HepG2 (cell line): ENCODE data around the gene EGFL8. TPM values are rescaled to one million over a fixed set of nuclear protein-coding genes. Genes with fewer than 3 reads are reported as not detected.

Source experiments
- ISL2 ChIP-seq: sonication (generic); formaldehyde crosslinking; IDR thresholded peaks from 2 replicates; pipeline ENCODE4 v1.5.0; 2020; ENCODE audit warnings: missing genetic modification reagents
- ZNF7 ChIP-seq: IDR thresholded peaks from 2 replicates; pipeline ENCODE4 v1.6.1; 2016; ENCODE audit warnings: missing biosample characterization, missing genetic modification reagents
- ZSCAN30 ChIP-seq: sonication (generic); formaldehyde crosslinking; IDR thresholded peaks from 2 replicates; pipeline ENCODE4 v1.5.0; 2020; ENCODE audit warnings: mild to moderate bottlenecking, missing genetic modification reagents
- polyA plus RNA-seq, 8 experiments: library from polyadenylated mRNA; depleted of rRNA in 3 of 8; stranded (reverse) in 7 of 8; unstranded in 1 of 8; fragments of >200 nt; fragmentation: Illumina TruSeq in 4 of 8; extraction: Trizol in 4 of 8; gene quantifications; 2 replicates each; pipeline versions ENCODE4 v1.2.1 to v1.2.3, GENCODE V29; 2011 to 2016; ENCODE audit warnings: low read depth in 4 of 8, missing spikeins in 1 of 8, mixed read lengths in 1 of 8; ENCODE audit not compliant: insufficient read depth in 1 of 8
- total RNA-seq, 5 experiments: library from RNA; depleted of rRNA; stranded (reverse); fragments of >200 nt; fragmentation: Illumina TruSeq; extraction: Trizol; gene quantifications; 2 replicates each; pipeline ENCODE4 v1.2.3, GENCODE V29; 2016; ENCODE audit warnings: low read depth in 1 of 5
- TF ChIP-seq, protein P1 (sequence below), 2 experiments: sonication (generic) in 1 of 2; formaldehyde crosslinking in 1 of 2; IDR thresholded peaks; 2 replicates each; pipeline versions ENCODE4 v1.6.1 to v1.9.0; 2014 to 2022; ENCODE audit warnings: antibody characterized with exemption in 1 of 2, borderline replicate concordance in 1 of 2, inconsistent platforms in 1 of 2, low read depth in 1 of 2, missing genetic modification reagents in 1 of 2
- TF ChIP-seq, protein P2 (sequence below): sonication (generic); formaldehyde crosslinking; IDR thresholded peaks from 2 replicates; pipeline ENCODE4 v1.5.0; 2020; ENCODE audit warnings: mild to moderate bottlenecking, missing genetic modification reagents, borderline replicate concordance

Gene EGFL8
- total and polyA plus RNA-seq, 2 of the 13 experiments (the other 11 are each of a cell fraction or from before 2014, with no cell fraction given): 10.0 to 11.5 TPM

DNA sequence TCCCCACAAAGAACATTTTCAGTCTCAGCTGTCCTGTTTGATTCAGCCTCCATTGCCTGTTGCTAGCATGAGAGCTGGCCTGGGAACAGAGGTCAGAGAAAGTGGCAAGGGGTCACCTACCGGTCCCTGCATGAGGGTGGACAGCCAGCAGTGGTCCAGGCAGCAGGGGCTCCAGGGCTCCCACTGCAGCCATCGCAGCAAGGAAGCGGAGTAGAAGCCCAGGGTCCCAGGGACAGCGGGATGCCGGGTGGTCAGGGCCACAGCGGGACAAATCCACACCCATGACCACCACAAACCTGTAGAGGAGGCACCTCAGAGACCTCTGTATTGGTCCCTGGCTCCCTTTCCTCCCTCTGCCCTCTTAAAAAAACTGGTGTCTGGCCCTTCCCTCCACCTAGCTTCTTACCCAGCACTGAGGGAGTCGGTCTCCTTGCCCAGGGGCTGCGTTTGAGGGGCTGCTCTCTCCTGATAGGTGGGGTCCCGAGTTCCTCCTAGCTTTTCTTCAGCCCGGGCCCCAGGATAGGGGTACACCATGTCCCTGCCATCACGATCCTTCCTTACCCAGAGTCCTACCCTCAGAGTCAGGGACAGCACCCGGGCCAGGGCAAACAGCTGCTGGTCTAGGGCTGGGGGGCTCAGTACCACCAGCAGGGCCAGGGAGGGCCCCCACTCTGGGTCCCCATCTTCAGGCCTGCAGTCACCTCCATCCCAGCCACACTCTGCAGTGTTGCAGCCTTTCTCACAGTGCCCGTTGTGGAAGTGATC is 36.5 kb downstream of the EGFL8 start (continued):
- TF ChIP-seq, protein P1, sequence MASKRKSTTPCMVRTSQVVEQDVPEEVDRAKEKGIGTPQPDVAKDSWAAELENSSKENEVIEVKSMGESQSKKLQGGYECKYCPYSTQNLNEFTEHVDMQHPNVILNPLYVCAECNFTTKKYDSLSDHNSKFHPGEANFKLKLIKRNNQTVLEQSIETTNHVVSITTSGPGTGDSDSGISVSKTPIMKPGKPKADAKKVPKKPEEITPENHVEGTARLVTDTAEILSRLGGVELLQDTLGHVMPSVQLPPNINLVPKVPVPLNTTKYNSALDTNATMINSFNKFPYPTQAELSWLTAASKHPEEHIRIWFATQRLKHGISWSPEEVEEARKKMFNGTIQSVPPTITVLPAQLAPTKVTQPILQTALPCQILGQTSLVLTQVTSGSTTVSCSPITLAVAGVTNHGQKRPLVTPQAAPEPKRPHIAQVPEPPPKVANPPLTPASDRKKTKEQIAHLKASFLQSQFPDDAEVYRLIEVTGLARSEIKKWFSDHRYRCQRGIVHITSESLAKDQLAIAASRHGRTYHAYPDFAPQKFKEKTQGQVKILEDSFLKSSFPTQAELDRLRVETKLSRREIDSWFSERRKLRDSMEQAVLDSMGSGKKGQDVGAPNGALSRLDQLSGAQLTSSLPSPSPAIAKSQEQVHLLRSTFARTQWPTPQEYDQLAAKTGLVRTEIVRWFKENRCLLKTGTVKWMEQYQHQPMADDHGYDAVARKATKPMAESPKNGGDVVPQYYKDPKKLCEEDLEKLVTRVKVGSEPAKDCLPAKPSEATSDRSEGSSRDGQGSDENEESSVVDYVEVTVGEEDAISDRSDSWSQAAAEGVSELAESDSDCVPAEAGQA (IDR thresholded peaks at IDR 0.05; ENCODE audit: low read depth): no peak
- TF ChIP-seq, protein P1 (CRISPR knock-in tag; IDR thresholded peaks at IDR 0.05; ENCODE audit: borderline replicate concordance): no peak
- no peak for TF ChIP-seq ZSCAN30 (CRISPR knock-in tag)
- TF ChIP-seq ISL2 (CRISPR knock-in tag): no peak
- no peak for TF ChIP-seq ZNF7
- TF ChIP-seq, protein P2, sequence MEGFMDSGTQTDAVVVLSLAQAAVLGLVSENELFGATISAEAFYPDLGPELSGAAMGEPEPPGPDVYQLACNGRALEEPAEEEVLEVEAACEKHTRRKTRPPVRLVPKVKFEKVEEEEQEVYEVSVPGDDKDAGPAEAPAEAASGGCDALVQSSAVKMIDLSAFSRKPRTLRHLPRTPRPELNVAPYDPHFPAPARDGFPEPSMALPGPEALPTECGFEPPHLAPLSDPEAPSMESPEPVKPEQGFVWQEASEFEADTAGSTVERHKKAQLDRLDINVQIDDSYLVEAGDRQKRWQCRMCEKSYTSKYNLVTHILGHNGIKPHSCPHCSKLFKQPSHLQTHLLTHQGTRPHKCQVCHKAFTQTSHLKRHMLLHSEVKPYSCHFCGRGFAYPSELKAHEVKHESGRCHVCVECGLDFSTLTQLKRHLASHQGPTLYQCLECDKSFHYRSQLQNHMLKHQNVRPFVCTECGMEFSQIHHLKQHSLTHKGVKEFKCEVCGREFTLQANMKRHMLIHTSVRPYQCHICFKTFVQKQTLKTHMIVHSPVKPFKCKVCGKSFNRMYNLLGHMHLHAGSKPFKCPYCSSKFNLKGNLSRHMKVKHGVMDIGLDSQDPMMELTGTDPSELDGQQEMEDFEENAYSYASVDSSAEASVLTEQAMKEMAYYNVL (CRISPR knock-in tag): 0 out of 2 replicates have a peak, but pooled peaks have one; percentile 32
